Neural cell (in vitro differentiated cells): ENCODE results near the gene LSAMP. TPM values are rescaled to one million over a fixed set of nuclear protein-coding genes. Genes with fewer than 3 reads are reported as not detected.

ENCODE experiments used
- H2AFZ ChIP-seq: fragments of 200-600, 300-800 bp; sonication (generic), shearing (Covaris generic); 2 replicates; pipeline ENCODE4 v1.6.0; 2014; ENCODE audit warnings: low read depth, mild to moderate bottlenecking, antibody characterized with exemption, low read length, moderate library complexity
- H3F3A ChIP-seq: fragments of 200-600 bp; shearing (Covaris generic); 2 replicates; pipeline ENCODE4 v1.6.1; 2016; ENCODE audit warnings: mild to moderate bottlenecking, moderate library complexity, mixed read lengths, antibody characterized with exemption, low read length; ENCODE audit not compliant: insufficient read depth, poor library complexity, severe bottlenecking
- H3K27ac ChIP-seq: fragments of 200-600, 300-800 bp; sonication (generic), shearing (Covaris generic); 2 replicates; pipeline ENCODE4 v1.5.1; 2014; ENCODE audit warnings: mild to moderate bottlenecking, low read length, moderate library complexity
- H3K27me3 ChIP-seq: fragments of 300-800, 200-600 bp; sonication (generic), shearing (Covaris generic); 2 replicates; pipeline ENCODE4 v1.6.0; 2014; ENCODE audit warnings: mild to moderate bottlenecking, low read depth, low read length, moderate library complexity; ENCODE audit not compliant: insufficient read depth
- H3K36me3 ChIP-seq: fragments of 300-800, 200-600 bp; sonication (generic), shearing (Covaris generic); 2 replicates; pipeline ENCODE4 v1.5.1; 2014; ENCODE audit warnings: mild to moderate bottlenecking, antibody characterized with exemption, low read length, moderate library complexity; ENCODE audit not compliant: insufficient read depth
- H3K4me2 ChIP-seq: fragments of 300-800, 200-600 bp; sonication (generic), shearing (Covaris generic); 2 replicates; pipeline ENCODE4 v1.6.0; 2014; ENCODE audit warnings: mild to moderate bottlenecking, low read length
- H3K4me3 ChIP-seq: fragments of 300-800, 200-600 bp; sonication (generic), shearing (Covaris generic); 2 replicates; pipeline ENCODE4 v1.5.1; 2014; ENCODE audit warnings: mild to moderate bottlenecking, low read length, moderate library complexity
- H3K79me2 ChIP-seq: fragments of 200-600 bp; shearing (Covaris generic); replicated peaks from 2 replicates; pipeline ENCODE4 v1.6.0; 2014; ENCODE audit warnings: mild to moderate bottlenecking, low read length, moderate library complexity; ENCODE audit not compliant: insufficient read depth
- H3K9ac ChIP-seq: fragments of 300-800, 200-600 bp; sonication (generic), shearing (Covaris generic); 2 replicates; pipeline ENCODE4 v1.6.1; 2016; ENCODE audit warnings: mild to moderate bottlenecking, low read length, mixed read lengths
- H3K9me2 ChIP-seq: fragments of 200-600 bp; shearing (Covaris generic); 2 replicates; pipeline ENCODE4 v1.6.1; 2016; ENCODE audit warnings: mild to moderate bottlenecking, low read length, mixed read lengths; ENCODE audit not compliant: insufficient read depth
- H3K9me3 ChIP-seq: fragments of 200-600, 300-800 bp; sonication (generic), shearing (Covaris generic); 2 replicates; pipeline ENCODE4 v1.6.1; 2016; ENCODE audit warnings: mild to moderate bottlenecking, mixed run types, low read length, moderate library complexity, mixed read lengths
- H4K20me1 ChIP-seq: fragments of 200-600 bp; shearing (Covaris generic); 2 replicates; pipeline ENCODE4 v1.6.1; 2016; ENCODE audit warnings: mild to moderate bottlenecking, mixed run types; ENCODE audit not compliant: insufficient read depth
- CTCF ChIP-seq: fragments of 450-650 bp; IDR thresholded peaks from 2 replicates; pipeline ENCODE4 v1.5.1; 2014; ENCODE audit warnings: antibody characterized with exemption, mild to moderate bottlenecking, moderate library complexity; ENCODE audit not compliant: poor library complexity, severe bottlenecking
- EP300 ChIP-seq: fragments of 450-650 bp; conservative IDR thresholded peaks from 2 replicates; pipeline ENCODE4 v1.6.1; 2014; ENCODE audit warnings: antibody characterized with exemption, mild to moderate bottlenecking, moderate library complexity; ENCODE audit not compliant: poor library complexity, severe bottlenecking
- EZH2 ChIP-seq: fragments of 200-600, 300-800 bp; shearing (Covaris generic), sonication (generic); IDR thresholded peaks from 2 replicates; pipeline ENCODE4 v1.6.1; 2014; ENCODE audit warnings: antibody characterized with exemption, low read length, borderline replicate concordance, mild to moderate bottlenecking; ENCODE audit not compliant: insufficient read depth, poor library complexity, severe bottlenecking
- POLR2AphosphoS5 ChIP-seq: IDR thresholded peaks from 2 replicates; pipeline ENCODE4 v1.6.1; 2012
- RAD21 ChIP-seq: fragments of 450-650 bp; conservative IDR thresholded peaks from 2 replicates; pipeline ENCODE4 v1.6.1; 2014; ENCODE audit warnings: antibody characterized with exemption, mild to moderate bottlenecking, moderate library complexity
- REST ChIP-seq: IDR thresholded peaks from 2 replicates; pipeline ENCODE4 v1.6.1; 2012; ENCODE audit warnings: borderline replicate concordance
- SMC3 ChIP-seq: fragments of 450-650 bp; conservative IDR thresholded peaks from 2 replicates; pipeline ENCODE4 v1.6.1; 2014; ENCODE audit warnings: antibody characterized with exemption, mild to moderate bottlenecking, moderate library complexity; ENCODE audit not compliant: poor library complexity
- polyA plus RNA-seq: library from polyadenylated mRNA; depleted of rRNA; stranded (reverse); fragments of >200 nt; gene quantifications from 2 replicates; pipeline ENCODE4 v1.2.3, GENCODE V29; 2014

LSAMP gene
- polyA plus RNA-seq, 1 donor from 2014 or later, result 93.6 TPM

GRCh38 chr3:115832265-115832664 is 613.0 kb downstream of the LSAMP start:
- H3K9me3 ChIP-seq, result no peaks in the 10 kb centered on the region
- no peak for TF ChIP-seq EZH2
- no peak for TF ChIP-seq REST
- peak; percentile 41 for TF ChIP-seq RAD21
- TF ChIP-seq POLR2AphosphoS5, result no peak
- TF ChIP-seq EP300, result no peak
- peak; percentile 49 for TF ChIP-seq SMC3
- peak; percentile 43 for TF ChIP-seq CTCF
- no peak overlapping the region for H3K4me2 ChIP-seq
- no peaks in the 10 kb centered on the region for H3K36me3 ChIP-seq
- no peak overlapping the region for H3K9ac ChIP-seq
- no peak overlapping the region for H3K27ac ChIP-seq
- H2AFZ ChIP-seq, result no peak overlapping the region
- H3K4me3 ChIP-seq, result no peak overlapping the region
- no peaks in the 10 kb centered on the region for H3F3A ChIP-seq
- H3K79me2 ChIP-seq, result no peaks in the 10 kb centered on the region
- H4K20me1 ChIP-seq, result no peaks in the 10 kb centered on the region
- no peaks in the 10 kb centered on the region for H3K9me2 ChIP-seq
- no peaks in the 10 kb centered on the region for H3K27me3 ChIP-seq

GRCh38 chr3:115831864-115832263 is 613.4 kb downstream of the LSAMP start:
- Histone ChIP-seq H2AFZ (no peak overlapping the region), H4K20me1 (no peaks in the 10 kb centered on the region), H3K4me2 (no peak overlapping the region), H3K9me2 (no peaks in the 10 kb centered on the region), H3K36me3 (no peaks in the 10 kb centered on the region), H3K9ac (no peak overlapping the region), H3F3A (no peaks in the 10 kb centered on the region), H3K27me3 (no peaks in the 10 kb centered on the region), H3K4me3 (no peak overlapping the region), H3K27ac (no peak overlapping the region), H3K9me3 (no peaks in the 10 kb centered on the region), H3K79me2 (no peaks in the 10 kb centered on the region)
- no peak for TF ChIP-seq POLR2AphosphoS5
- no peak for TF ChIP-seq REST
- TF ChIP-seq CTCF, result no peak
- no peak for TF ChIP-seq EZH2
